ENCODE results near the gene TAMALIN. TPM values are rescaled to one million over a fixed set of nuclear protein-coding genes. Genes with fewer than 3 reads are reported as not detected.
"Not testable (repeated sequence)": the region's sequence is repeated elsewhere in the genome, so short reads cannot be mapped to it uniquely, and the experiment has no call there.

Gene TAMALIN
- total RNA-seq, 1 donor from 2014 or later, result 31.3 TPM

DNA sequence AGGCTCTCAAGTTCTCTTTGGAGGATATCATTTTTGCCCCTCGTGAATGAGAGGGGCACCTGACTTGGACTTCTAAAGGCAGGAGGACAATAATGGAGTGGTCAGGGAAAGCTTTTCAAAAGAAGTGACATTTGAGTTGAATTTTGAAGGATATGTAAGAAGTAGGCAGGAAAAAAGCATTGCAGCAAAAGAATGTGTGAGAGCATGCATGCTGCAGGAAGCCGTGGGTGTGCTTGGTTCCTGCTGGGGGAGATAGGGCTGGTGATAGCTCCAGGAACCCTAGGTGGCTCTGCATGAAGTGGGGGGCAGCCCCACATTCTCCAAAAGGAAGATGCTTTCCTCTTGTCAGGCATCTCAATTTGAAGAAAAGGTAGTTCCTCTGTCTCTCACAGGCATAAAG lies 32.1 kb upstream of the TAMALIN start:
- no peak overlapping the region for H3K27ac Mint-ChIP-seq (ENCODE audit: unreplicated experiment)
- peaks cover 5% of the 10 kb centered on the region for H3K27me3 Mint-ChIP-seq (ENCODE audit: unreplicated experiment)
- H3K4me3 Mint-ChIP-seq (ENCODE audit: unreplicated experiment), result peak overlapping the region; percentile 63
- H3K4me1 Mint-ChIP-seq (ENCODE audit: low read depth, unreplicated experiment), result peaks cover 29% of the 10 kb centered on the region
- TF ChIP-seq, protein P1, sequence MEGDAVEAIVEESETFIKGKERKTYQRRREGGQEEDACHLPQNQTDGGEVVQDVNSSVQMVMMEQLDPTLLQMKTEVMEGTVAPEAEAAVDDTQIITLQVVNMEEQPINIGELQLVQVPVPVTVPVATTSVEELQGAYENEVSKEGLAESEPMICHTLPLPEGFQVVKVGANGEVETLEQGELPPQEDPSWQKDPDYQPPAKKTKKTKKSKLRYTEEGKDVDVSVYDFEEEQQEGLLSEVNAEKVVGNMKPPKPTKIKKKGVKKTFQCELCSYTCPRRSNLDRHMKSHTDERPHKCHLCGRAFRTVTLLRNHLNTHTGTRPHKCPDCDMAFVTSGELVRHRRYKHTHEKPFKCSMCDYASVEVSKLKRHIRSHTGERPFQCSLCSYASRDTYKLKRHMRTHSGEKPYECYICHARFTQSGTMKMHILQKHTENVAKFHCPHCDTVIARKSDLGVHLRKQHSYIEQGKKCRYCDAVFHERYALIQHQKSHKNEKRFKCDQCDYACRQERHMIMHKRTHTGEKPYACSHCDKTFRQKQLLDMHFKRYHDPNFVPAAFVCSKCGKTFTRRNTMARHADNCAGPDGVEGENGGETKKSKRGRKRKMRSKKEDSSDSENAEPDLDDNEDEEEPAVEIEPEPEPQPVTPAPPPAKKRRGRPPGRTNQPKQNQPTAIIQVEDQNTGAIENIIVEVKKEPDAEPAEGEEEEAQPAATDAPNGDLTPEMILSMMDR (IDR thresholded peaks at IDR 0.05; ENCODE audit: partially characterized antibody, unreplicated experiment), result no peak
- peaks cover 10% of the 10 kb centered on the region for H3K9me3 Mint-ChIP-seq (ENCODE audit: unreplicated experiment)
- DNase-seq, result no peak
- peaks cover 5% of the 10 kb centered on the region for H3K36me3 Mint-ChIP-seq (ENCODE audit: unreplicated experiment)

GRCh38 chr12:51975196-51975595 lies 31.6 kb upstream of the TAMALIN start:
- Mint-ChIP-seq H3K9me3 (ENCODE audit: unreplicated experiment) (peaks cover 10% of the 10 kb centered on the region), H3K36me3 (ENCODE audit: unreplicated experiment) (peaks cover 5% of the 10 kb centered on the region), H3K4me1 (ENCODE audit: low read depth, unreplicated experiment) (peaks cover 32% of the 10 kb centered on the region), H3K27me3 (ENCODE audit: unreplicated experiment) (peaks cover 8% of the 10 kb centered on the region), H3K4me3 (ENCODE audit: unreplicated experiment) (peak overlapping the region; percentile 43), H3K27ac (ENCODE audit: unreplicated experiment) (peak overlapping the region; percentile 62)
- TF ChIP-seq, protein P1 (IDR thresholded peaks at IDR 0.05; ENCODE audit: partially characterized antibody, unreplicated experiment), result no peak
- DNase-seq, result peak; percentile 27

DNA sequence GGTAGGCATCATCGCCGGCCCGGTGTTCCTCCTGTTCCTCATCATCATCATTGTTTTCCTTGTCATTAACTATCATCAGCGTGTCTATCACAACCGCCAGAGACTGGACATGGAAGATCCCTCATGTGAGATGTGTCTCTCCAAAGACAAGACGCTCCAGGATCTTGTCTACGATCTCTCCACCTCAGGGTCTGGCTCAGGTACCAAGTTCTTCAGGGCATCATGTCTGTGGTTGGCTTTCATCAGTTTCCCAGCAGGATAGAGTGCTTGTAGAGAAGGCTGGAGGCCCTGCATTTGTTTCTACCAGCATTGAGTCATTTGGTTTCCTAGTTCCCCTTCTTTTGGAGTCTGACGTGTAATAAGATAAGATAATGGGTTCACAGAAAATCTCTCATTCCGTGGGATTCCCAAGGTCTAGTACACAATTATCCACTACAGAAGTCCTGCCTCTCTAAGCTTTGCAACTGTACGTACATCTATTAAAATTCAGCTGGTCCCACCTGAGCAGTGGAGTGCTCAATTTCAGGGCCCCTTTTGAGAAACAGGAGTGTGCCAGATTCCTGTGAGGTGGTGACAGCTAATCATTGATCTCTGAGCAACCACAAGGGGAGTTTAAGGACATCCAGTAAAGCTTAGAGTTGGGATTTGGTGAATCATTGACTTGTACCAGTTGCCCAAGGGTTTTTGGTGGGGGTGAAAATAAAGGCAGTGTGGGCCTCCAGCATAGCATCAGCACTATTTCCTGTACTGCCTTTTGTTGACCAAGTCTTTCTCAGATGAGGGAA lies 30.2 kb upstream of the TAMALIN start:
- Mint-ChIP-seq H3K27me3 (ENCODE audit: unreplicated experiment) (peaks cover 8% of the 10 kb centered on the region), H3K9me3 (ENCODE audit: unreplicated experiment) (peaks cover 10% of the 10 kb centered on the region), H3K27ac (ENCODE audit: unreplicated experiment) (no peak overlapping the region), H3K4me3 (ENCODE audit: unreplicated experiment) (no peak overlapping the region), H3K4me1 (ENCODE audit: low read depth, unreplicated experiment) (peaks cover 32% of the 10 kb centered on the region), H3K36me3 (ENCODE audit: unreplicated experiment) (peaks cover 5% of the 10 kb centered on the region)
- TF ChIP-seq, protein P1 (IDR thresholded peaks at IDR 0.05; ENCODE audit: partially characterized antibody, unreplicated experiment), result no peak
- no peak for DNase-seq

DNA sequence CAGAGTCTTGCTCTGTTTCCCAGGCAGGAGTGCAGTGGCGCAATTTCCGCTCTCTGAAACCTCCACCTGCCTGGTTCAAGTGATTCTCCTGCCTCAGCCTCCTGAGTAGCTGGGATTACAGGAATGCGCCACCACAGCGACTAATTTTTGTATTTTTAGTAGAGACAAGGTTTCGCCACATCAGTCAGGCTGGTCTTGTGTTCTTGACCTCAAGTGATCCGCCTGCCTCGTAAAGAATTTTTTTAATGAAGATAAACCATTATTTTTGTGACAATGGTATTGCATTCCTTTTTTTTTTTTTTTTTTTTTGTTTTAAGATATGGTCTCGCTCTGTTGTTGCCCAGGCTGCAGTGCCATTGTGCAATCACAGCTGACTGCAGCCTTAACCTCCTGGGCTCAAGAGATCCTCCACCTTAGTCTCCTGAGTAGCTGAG lies 29.4 kb upstream of the TAMALIN start:
- no peak overlapping the region for H3K4me3 Mint-ChIP-seq (ENCODE audit: unreplicated experiment)
- TF ChIP-seq, protein P1 (IDR thresholded peaks at IDR 0.05; ENCODE audit: partially characterized antibody, unreplicated experiment), result no peak
- H3K27ac Mint-ChIP-seq (ENCODE audit: unreplicated experiment), result no peak overlapping the region
- H3K9me3 Mint-ChIP-seq (ENCODE audit: unreplicated experiment), result peaks cover 10% of the 10 kb centered on the region
- H3K36me3 Mint-ChIP-seq (ENCODE audit: unreplicated experiment), result peaks cover 5% of the 10 kb centered on the region
- H3K27me3 Mint-ChIP-seq (ENCODE audit: unreplicated experiment), result peaks cover 8% of the 10 kb centered on the region
- DNase-seq, result no peak
- peaks cover 31% of the 10 kb centered on the region for H3K4me1 Mint-ChIP-seq (ENCODE audit: low read depth, unreplicated experiment)

DNA sequence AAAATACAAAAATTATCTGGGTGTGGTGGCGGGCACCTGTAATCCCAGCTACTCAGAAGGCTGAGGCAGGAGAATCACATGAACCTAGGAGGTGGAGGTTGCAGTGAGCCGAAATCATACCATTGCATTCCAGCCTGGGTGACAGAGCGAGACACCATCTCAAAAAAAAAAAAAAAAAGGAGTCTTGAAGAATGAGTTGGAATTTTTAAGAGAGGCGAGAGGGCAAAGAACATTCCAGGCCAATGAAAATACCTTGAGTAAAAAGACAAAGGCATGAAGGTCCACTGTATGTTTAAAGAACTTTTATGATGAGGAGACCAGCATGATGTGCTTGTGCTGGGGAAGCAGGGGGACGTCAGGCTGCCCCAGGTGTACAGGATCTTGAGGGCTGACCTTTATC lies 27.4 kb upstream of the TAMALIN start:
- not testable (repeated sequence) for H3K4me3 Mint-ChIP-seq (ENCODE audit: unreplicated experiment); H3K36me3 Mint-ChIP-seq (ENCODE audit: unreplicated experiment); DNase-seq; H3K9me3 Mint-ChIP-seq (ENCODE audit: unreplicated experiment); H3K27me3 Mint-ChIP-seq (ENCODE audit: unreplicated experiment); H3K27ac Mint-ChIP-seq (ENCODE audit: unreplicated experiment)
- H3K4me1 Mint-ChIP-seq (ENCODE audit: low read depth, unreplicated experiment), result peaks cover 21% of the 10 kb centered on the region

All from glutamatergic neuron (in vitro differentiated cells).